OCI-LY1 (cell line): ENCODE results near the gene TUBD1.
"Not testable (repeated sequence)": the region's sequence is repeated elsewhere in the genome, so short reads cannot be mapped to it uniquely, and the experiment has no call there.

Experiments
- H2AFZ ChIP-seq: fragments of 200-600 bp; sonication (generic), shearing (Covaris generic); 2 replicates; pipeline ENCODE4 v1.6.0; 2014; ENCODE audit warnings: antibody characterized with exemption, mild to moderate bottlenecking, low read length
- H3F3A ChIP-seq: fragments of 200-600 bp; sonication (generic), shearing (Covaris generic); 2 replicates; pipeline ENCODE4 v1.6.0; 2014; ENCODE audit warnings: mild to moderate bottlenecking, antibody characterized with exemption, low read length, moderate library complexity; ENCODE audit not compliant: insufficient read depth
- H3K27ac ChIP-seq: fragments of 200-600 bp; sonication (generic); 2 replicates; pipeline ENCODE4 v1.5.1; 2014; ENCODE audit warnings: low read length, mixed run types, mild to moderate bottlenecking, low read depth; ENCODE audit not compliant: poor library complexity, severe bottlenecking
- H3K27me3 ChIP-seq: fragments of 200-600 bp; sonication (generic); 2 replicates; pipeline ENCODE4 v1.6.0; 2014; ENCODE audit warnings: antibody characterized with exemption, mild to moderate bottlenecking, low read length, moderate library complexity; ENCODE audit not compliant: insufficient read depth
- H3K36me3 ChIP-seq: fragments of 200-600 bp; sonication (generic); 2 replicates; pipeline ENCODE4 v1.6.1; 2014; ENCODE audit warnings: mild to moderate bottlenecking, antibody characterized with exemption, low read length, moderate library complexity, mixed read lengths; ENCODE audit not compliant: insufficient read depth
- H3K4me1 ChIP-seq: fragments of 200-600 bp; sonication (generic); 2 replicates; pipeline ENCODE4 v1.5.1; 2014; ENCODE audit warnings: mild to moderate bottlenecking, low read length, moderate library complexity; ENCODE audit not compliant: insufficient read depth, severe bottlenecking
- H3K4me2 ChIP-seq: fragments of 200-600 bp; sonication (generic), shearing (Covaris generic); 2 replicates; pipeline ENCODE4 v1.6.1; 2014; ENCODE audit warnings: low read length
- H3K4me3 ChIP-seq: fragments of 200-600 bp; sonication (generic); 2 replicates; pipeline ENCODE4 v1.5.1; 2014; ENCODE audit warnings: low read length, low read depth, mild to moderate bottlenecking, mixed read lengths; ENCODE audit not compliant: poor library complexity, severe bottlenecking
- H3K79me2 ChIP-seq: fragments of 200-600 bp; shearing (Covaris generic); 2 replicates; pipeline ENCODE4 v1.6.1; 2016; ENCODE audit warnings: mixed run types, low read length, mixed read lengths; ENCODE audit not compliant: insufficient read depth
- H3K9ac ChIP-seq: fragments of 200-600 bp; sonication (generic), shearing (Covaris generic); 2 replicates; pipeline ENCODE4 v1.6.1; 2014; ENCODE audit warnings: mild to moderate bottlenecking, low read length, mixed read lengths
- H3K9me2 ChIP-seq: fragments of 200-600 bp; sonication (generic), shearing (Covaris generic); 2 replicates; pipeline ENCODE4 v1.6.1; 2014; ENCODE audit warnings: low read depth, mild to moderate bottlenecking, low read length, mixed read lengths
- H3K9me3 ChIP-seq: fragments of 200-600 bp; shearing (Covaris generic); 2 replicates; pipeline ENCODE4 v1.6.1; 2014; ENCODE audit warnings: low read length, mixed read lengths
- H4K20me1 ChIP-seq: fragments of 200-600 bp; sonication (generic), shearing (Covaris generic); 2 replicates; pipeline ENCODE4 v1.6.0; 2016; ENCODE audit warnings: mild to moderate bottlenecking, low read length; ENCODE audit not compliant: insufficient read depth
- CTCF ChIP-seq: fragments of 200-600 bp; sonication (generic), shearing (Covaris generic); IDR thresholded peaks from 2 replicates; pipeline ENCODE4 v1.5.1; 2017; ENCODE audit warnings: mild to moderate bottlenecking, antibody characterized with exemption, low read length, moderate library complexity, mixed read lengths
- EZH2 ChIP-seq: fragments of 200-600 bp; sonication (generic), shearing (Covaris generic); IDR thresholded peaks from 2 replicates; pipeline ENCODE4 v1.8.0; 2017; ENCODE audit warnings: borderline replicate concordance, mixed run types, mild to moderate bottlenecking, antibody characterized with exemption, low read length, moderate library complexity, mixed read lengths

The TUBD1 gene, protein sequence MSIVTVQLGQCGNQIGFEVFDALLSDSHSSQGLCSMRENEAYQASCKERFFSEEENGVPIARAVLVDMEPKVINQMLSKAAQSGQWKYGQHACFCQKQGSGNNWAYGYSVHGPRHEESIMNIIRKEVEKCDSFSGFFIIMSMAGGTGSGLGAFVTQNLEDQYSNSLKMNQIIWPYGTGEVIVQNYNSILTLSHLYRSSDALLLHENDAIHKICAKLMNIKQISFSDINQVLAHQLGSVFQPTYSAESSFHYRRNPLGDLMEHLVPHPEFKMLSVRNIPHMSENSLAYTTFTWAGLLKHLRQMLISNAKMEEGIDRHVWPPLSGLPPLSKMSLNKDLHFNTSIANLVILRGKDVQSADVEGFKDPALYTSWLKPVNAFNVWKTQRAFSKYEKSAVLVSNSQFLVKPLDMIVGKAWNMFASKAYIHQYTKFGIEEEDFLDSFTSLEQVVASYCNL

GRCh38 chr17:59892924-59893675 lies at the start of gene TUBD1, which contains the start of gene RPS6KB1:
Gene TUBD1, minus strand, starts transcription at chr17:59892943. Its CDS starts 1,941 bp downstream, at chr17:59891002.
Gene RPS6KB1, plus strand, starts transcription at chr17:59893121. Its CDS starts 64 bp downstream, at chr17:59893185.
- H3K27ac ChIP-seq: peak within 1 kb of the TSS; percentile 71

DNA sequence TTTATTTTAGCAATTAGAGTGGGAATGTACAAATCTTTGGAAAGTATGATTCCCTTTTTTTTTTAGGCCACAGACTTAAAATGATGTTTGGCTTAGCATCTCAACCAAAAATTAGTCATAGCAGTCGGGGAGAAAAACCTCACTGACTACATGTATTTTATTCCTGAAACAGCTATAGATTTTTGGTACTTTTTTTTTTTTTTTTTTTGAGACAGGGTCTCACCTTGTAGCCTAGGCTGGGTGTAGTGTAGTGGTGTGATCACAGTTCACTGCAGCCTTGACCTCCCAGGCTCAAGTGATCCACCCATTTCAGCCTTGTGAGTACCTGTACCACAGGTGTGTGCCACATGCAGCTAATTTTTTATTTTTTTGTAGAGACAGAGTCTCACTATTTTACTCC lies 48.4 kb upstream of the TUBD1 start:
- H3K9me3 ChIP-seq: no peaks in the 10 kb centered on the region
- no peaks in the 10 kb centered on the region for H3K79me2 ChIP-seq
- H3K9ac ChIP-seq: no peak overlapping the region
- no peak overlapping the region for H3K4me2 ChIP-seq
- H3K27me3 ChIP-seq: no peaks in the 10 kb centered on the region
- no peak for TF ChIP-seq CTCF
- H3K36me3 ChIP-seq: peaks cover 77% of the 10 kb centered on the region
- no peak overlapping the region for H3K4me3 ChIP-seq
- no peak overlapping the region for H3K27ac ChIP-seq
- peaks cover 6% of the 10 kb centered on the region for H3K4me1 ChIP-seq
- no peaks in the 10 kb centered on the region for H4K20me1 ChIP-seq
- no peaks in the 10 kb centered on the region for H3K9me2 ChIP-seq
- H3F3A ChIP-seq: no peaks in the 10 kb centered on the region
- H2AFZ ChIP-seq: no peak overlapping the region

More at GRCh38 chr17:59892924-59893675, at the start of gene TUBD1, which contains the start of gene RPS6KB1:
- H3K9me3 ChIP-seq: no peaks in the 10 kb centered on the region
- peaks cover 59% of the 10 kb centered on the region for H3K79me2 ChIP-seq
- H2AFZ ChIP-seq: peak within 1 kb of the TSS; percentile 22; the same call in 1 of the 2 replicates
- H3K9ac ChIP-seq: peak within 1 kb of the TSS; percentile 87
- no peaks in the 10 kb centered on the region for H3K9me2 ChIP-seq
- H3K36me3 ChIP-seq: peaks cover 14% of the 10 kb centered on the region; the same call in 1 of the 2 replicates
- peak within 1 kb of the TSS; percentile 83 for H3K4me3 ChIP-seq
- no peaks in the 10 kb centered on the region for H3F3A ChIP-seq
- peaks cover 35% of the 10 kb centered on the region for H3K4me1 ChIP-seq
- H3K27me3 ChIP-seq: no peaks in the 10 kb centered on the region
- H4K20me1 ChIP-seq: no peaks in the 10 kb centered on the region
- H3K4me2 ChIP-seq: peak within 1 kb of the TSS; percentile 91
- TF ChIP-seq CTCF (no peak), EZH2 (no peak)

DNA sequence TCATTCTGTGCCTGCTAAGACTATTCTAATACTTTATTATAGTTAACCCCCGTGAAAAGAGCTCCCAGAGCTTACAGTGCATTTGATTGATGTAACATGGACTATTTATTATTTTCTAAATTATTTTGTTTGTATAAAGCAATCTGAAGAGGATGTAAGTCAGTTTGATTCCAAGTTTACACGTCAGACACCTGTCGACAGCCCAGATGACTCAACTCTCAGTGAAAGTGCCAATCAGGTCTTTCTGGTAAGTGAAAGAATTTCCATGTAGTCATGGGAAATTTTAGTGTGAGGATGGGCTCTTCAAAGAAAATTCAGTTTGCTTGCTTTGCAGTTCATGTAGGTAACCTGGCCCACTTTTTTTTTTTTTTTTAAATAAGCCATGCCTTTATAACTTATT lies 48.0 kb upstream of the TUBD1 start:
- H3K4me2 ChIP-seq, H3K27ac ChIP-seq, H3K27me3 ChIP-seq, H4K20me1 ChIP-seq, H3K9me2 ChIP-seq, H3K4me1 ChIP-seq, H2AFZ ChIP-seq, H3F3A ChIP-seq, H3K79me2 ChIP-seq, H3K9me3 ChIP-seq, H3K9ac ChIP-seq, H3K4me3 ChIP-seq: not testable (repeated sequence)
- peaks cover 77% of the 10 kb centered on the region for H3K36me3 ChIP-seq

- not testable (repeated sequence) for H3K9me3 ChIP-seq, H2AFZ ChIP-seq, H4K20me1 ChIP-seq, H3K27me3 ChIP-seq, H3F3A ChIP-seq, H3K27ac ChIP-seq, H3K9ac ChIP-seq, H3K4me1 ChIP-seq, H3K79me2 ChIP-seq, H3K4me3 ChIP-seq, H3K4me2 ChIP-seq, H3K9me2 ChIP-seq
- H3K36me3 ChIP-seq: peaks cover 88% of the 10 kb centered on the region
Observed at GRCh38 chr17:59933317-59933716, 40.6 kb upstream of the TUBD1 start.

DNA sequence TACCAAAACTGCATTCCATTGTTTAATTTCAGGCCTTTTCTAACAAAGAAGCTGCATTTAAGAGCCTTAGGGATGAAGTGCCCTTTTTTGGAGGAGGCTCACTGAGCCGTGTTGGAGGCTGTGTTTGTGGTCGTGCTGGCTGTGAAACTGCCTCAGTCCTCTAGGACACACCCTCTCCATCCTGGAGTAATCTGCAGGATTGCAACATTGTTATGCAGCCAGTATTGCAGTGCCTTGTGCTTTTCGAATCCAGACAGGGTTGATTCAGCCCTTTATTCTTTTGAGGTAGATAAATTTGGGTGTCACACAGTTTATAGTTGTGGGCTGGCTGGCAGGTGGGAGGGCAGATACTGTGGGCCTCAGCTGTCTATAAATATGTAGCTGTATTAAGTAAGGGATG lies 38.0 kb upstream of the TUBD1 start:
- not testable (repeated sequence) for H3K9me2 ChIP-seq, H3K79me2 ChIP-seq, H3F3A ChIP-seq, H3K4me2 ChIP-seq, H3K9ac ChIP-seq, H3K27ac ChIP-seq, H3K4me3 ChIP-seq, H2AFZ ChIP-seq, H3K9me3 ChIP-seq, H4K20me1 ChIP-seq, H3K4me1 ChIP-seq, H3K27me3 ChIP-seq
- H3K36me3 ChIP-seq: peaks cover 87% of the 10 kb centered on the region
